ENCODE results near the gene MACROH2A1.
A peak's percentile ranks its signal among the peaks of the same experiment; 100 is the strongest.

The MACROH2A1 gene

DNA sequence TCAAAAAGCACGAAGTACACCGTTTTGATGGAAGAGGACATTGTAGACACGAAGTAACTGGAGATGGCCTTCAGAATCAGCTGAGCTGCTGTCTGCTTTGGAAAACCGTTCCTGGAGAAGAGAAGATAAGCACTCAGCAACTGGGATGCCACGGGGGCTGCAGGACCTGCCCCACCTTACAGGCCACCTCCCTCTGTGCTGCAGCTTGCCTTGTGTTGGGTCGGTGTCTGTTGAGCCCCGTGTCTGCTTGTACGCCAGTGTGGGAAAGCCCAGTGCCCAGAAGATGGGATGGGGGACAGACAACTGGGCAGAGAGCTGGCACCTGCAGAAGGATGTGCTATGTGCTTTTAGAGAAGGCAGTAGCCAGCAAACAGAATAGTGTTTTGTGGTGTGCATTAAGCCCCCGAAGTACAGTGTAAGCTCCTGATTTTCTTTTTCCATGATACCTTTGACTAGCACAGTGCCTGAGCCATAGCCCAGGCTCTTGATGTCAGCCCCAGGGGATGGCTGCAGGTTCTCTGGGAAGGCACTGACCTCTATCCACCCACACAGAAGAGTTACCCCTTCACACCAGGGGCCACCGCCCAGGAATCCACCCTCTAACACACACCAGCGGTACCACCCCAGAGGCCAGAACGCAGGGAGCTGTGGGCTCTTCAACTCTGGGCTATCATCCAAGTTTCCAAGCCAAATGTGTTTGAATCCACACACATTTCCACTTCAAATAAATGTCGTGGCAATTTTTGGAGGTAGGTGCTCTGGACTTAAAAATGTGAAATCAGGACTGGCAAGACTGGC, 63.8 kb downstream of the MACROH2A1 start:
- no peak for TF ChIP-seq Cebpa-rat (IDR thresholded peaks at IDR 0.05)

DNA sequence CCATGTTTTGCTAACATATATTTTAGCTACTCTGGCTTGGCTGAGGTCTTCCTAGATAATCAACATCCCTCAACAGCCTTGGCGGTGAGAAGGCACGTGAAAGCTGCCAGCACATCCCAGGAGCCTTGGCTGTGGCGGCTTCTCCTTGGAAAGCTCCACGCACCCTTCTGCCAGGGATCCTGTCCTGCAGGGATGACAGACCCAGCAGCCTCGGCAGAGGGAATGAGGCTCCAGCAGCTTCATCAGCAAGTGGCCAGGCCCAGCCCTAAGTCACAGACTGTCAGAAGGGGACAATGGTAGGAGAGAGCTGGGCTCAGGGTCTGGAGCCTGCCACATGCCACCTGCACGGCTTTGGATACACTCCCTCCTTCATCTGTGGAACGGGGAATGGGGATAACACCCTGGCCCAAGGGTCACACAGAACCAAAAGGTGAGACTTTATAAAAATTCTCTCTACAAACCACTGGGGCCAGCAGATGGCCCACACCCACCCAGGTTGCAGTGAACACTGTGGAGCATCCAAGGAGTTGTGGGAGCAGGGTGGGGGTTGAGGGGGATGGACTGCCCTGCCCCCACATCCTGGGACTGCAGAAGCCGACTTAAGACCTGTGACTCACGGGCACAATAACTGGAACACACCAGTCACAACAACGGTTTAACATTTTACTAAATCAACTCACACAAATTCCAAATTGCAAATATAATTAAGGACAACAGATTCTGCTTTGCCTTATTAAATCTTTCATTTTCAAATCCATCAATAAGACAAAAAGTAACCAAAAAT, 65.1 kb downstream of the MACROH2A1 start:
- no peak overlapping the region for H3K4me2 ChIP-seq
- no peak for TF ChIP-seq Cebpa-rat (IDR thresholded peaks at IDR 0.05)
- H3K9me3 ChIP-seq (replicated peaks in 1 of 11) = no peaks in the 10 kb centered on the region
- H3K27ac ChIP-seq = peak overlapping the region in 2 of 11 experiments; percentile 13 to 18; a peak in 2 of 22 replicates
- H3K36me3 ChIP-seq = peaks cover 80 to 95% (median 84%) of the 10 kb centered on the region in 11 experiments
- H3K4me1 ChIP-seq = peaks cover 0 to 12% (median 0%) of the 10 kb centered on the region in 10 experiments; a peak in 4 of 20 replicates
- no peak overlapping the region for H3K9ac ChIP-seq
- peaks cover 39 to 84% (median 71%) of the 10 kb centered on the region in 11 experiments; a peak in 21 of 22 replicates for H4K20me1 ChIP-seq
- H3K4me3 ChIP-seq = no peak overlapping the region
- no peaks in the 10 kb centered on the region for H3K27me3 ChIP-seq

More for the DNA sequence above, 63.8 kb downstream of the MACROH2A1 start:
- peaks cover 93 to 100% (median 97%) of the 10 kb centered on the region in 11 experiments for H3K36me3 ChIP-seq
- H3K27me3 ChIP-seq = no peaks in the 10 kb centered on the region
- peak overlapping the region in 3 of 11 experiments; percentile 2 to 19 (median 3); a peak in 2 of 22 replicates for H3K9ac ChIP-seq
- H3K9me3 ChIP-seq (replicated peaks in 1 of 11) = no peaks in the 10 kb centered on the region
- no peak overlapping the region for H3K4me2 ChIP-seq
- 0 out of 22 replicates have a peak overlapping the region, but pooled peaks of 1 of the 11 experiments have one; percentile 8 for H3K27ac ChIP-seq
- peaks cover 0 to 12% (median 0%) of the 10 kb centered on the region in 10 experiments; a peak in 4 of 20 replicates for H3K4me1 ChIP-seq
- no peak overlapping the region for H3K4me3 ChIP-seq
- H4K20me1 ChIP-seq = peaks cover 39 to 97% (median 84%) of the 10 kb centered on the region in 11 experiments; a peak in 21 of 22 replicates

DNA sequence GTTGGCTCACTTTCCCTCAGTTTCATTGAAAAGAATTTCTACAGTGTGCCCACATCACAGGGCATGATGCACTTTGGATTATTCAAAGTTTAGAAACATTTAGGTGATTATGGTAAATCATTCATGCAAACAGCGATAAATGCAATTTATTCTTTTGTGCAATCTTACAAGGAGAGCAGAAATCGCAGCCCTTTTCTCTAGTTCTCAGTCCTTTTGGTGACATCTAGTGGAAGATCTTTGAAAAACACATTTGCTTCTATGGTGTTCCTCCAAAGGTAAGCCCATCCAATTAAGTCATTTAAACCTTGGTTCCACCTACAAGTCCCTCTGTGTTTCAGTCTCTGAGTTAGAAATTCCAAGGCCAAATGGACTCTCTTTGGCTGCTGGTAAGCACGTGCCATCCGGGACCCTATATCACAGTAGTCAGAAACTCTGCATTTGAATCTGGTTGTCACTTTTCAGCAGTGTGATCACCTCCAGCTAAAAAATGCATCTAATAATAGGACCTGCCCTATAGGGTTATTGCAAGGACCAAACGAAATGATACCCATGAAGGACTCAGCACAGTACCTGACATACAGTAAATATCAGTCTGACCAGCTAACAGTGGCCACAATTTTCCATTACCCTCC, 66.4 kb downstream of the MACROH2A1 start:
- Histone ChIP-seq H3K9ac (no peak overlapping the region), H3K4me2 (no peak overlapping the region), H3K9me3 (replicated peaks in 1 of 11) (no peaks in the 10 kb centered on the region), H3K27me3 (no peaks in the 10 kb centered on the region), H3K4me1 (peaks cover 0 to 12% (median 0%) of the 10 kb centered on the region in 10 experiments; a peak in 4 of 20 replicates), H3K4me3 (no peak overlapping the region), H3K36me3 (peaks cover 67 to 83% (median 72%) of the 10 kb centered on the region in 11 experiments), H3K27ac (no peak overlapping the region), H4K20me1 (peaks cover 29 to 72% (median 59%) of the 10 kb centered on the region in 11 experiments; a peak in 20 of 22 replicates)
- no peak for TF ChIP-seq Cebpa-rat (IDR thresholded peaks at IDR 0.05)

DNA sequence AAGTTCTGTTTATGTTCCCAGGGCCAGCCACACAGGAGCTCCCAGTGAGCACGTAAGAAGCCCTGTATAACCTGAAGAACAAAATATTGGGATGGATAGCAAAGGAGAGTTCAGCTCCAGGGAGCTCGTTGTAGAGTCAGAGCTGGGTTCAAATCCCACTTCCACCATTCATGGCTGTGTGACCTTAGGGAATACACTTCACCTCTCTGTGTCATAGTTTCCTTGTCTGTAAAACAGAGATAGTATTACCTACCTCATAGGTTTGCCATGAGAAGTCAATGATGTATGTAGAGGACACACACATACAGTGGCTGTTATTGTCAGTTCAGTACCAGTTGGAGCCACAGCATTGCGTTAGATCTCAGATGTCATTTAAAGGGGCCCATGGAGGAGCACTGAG, 67.4 kb downstream of the MACROH2A1 start:
- Histone ChIP-seq H3K27ac (no peak overlapping the region; a peak in 2 of 22 replicates), H3K4me1 (peaks cover 0 to 12% (median 0%) of the 10 kb centered on the region in 10 experiments; a peak in 4 of 20 replicates), H3K36me3 (peaks cover 57 to 72% (median 61%) of the 10 kb centered on the region in 11 experiments), H3K9ac (no peak overlapping the region; a peak in 1 of 22 replicates), H4K20me1 (peaks cover 21 to 61% (median 48%) of the 10 kb centered on the region in 11 experiments; a peak in 19 of 22 replicates), H3K4me3 (no peak overlapping the region), H3K27me3 (no peaks in the 10 kb centered on the region), H3K4me2 (no peak overlapping the region), H3K9me3 (replicated peaks in 1 of 11) (no peaks in the 10 kb centered on the region)
- no peak for TF ChIP-seq Cebpa-rat (IDR thresholded peaks at IDR 0.05)

DNA sequence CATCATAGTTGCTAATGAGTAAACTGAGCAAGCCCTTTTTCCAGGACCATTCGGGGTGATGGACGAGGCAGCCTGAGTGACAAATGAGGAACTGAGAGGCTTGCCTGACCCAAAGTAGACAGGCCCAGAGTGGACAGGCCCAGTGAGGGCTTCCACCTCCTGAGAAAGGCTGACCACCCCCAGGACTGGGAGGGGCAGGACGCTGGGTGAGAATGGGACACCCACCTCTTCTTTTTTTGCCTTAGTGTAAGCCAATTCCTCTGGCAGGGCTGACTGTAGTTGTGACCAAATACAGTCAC, 68.3 kb downstream of the MACROH2A1 start:
- Histone ChIP-seq H4K20me1 (peaks cover 17 to 53% (median 40%) of the 10 kb centered on the region in 11 experiments; a peak in 19 of 22 replicates), H3K9ac (peak overlapping the region in 1 of 11 experiments; percentile 24; a peak in 2 of 22 replicates), H3K27me3 (no peaks in the 10 kb centered on the region), H3K36me3 (peaks cover 48 to 64% (median 53%) of the 10 kb centered on the region in 11 experiments), H3K9me3 (replicated peaks in 1 of 11) (no peaks in the 10 kb centered on the region), H3K4me3 (no peak overlapping the region), H3K4me2 (no peak overlapping the region), H3K27ac (peak overlapping the region in 1 of 11 experiments; percentile 28; a peak in 2 of 22 replicates), H3K4me1 (peaks cover 0 to 12% (median 0%) of the 10 kb centered on the region in 10 experiments; a peak in 4 of 20 replicates)
- TF ChIP-seq Cebpa-rat (IDR thresholded peaks at IDR 0.05) = no peak

DNA sequence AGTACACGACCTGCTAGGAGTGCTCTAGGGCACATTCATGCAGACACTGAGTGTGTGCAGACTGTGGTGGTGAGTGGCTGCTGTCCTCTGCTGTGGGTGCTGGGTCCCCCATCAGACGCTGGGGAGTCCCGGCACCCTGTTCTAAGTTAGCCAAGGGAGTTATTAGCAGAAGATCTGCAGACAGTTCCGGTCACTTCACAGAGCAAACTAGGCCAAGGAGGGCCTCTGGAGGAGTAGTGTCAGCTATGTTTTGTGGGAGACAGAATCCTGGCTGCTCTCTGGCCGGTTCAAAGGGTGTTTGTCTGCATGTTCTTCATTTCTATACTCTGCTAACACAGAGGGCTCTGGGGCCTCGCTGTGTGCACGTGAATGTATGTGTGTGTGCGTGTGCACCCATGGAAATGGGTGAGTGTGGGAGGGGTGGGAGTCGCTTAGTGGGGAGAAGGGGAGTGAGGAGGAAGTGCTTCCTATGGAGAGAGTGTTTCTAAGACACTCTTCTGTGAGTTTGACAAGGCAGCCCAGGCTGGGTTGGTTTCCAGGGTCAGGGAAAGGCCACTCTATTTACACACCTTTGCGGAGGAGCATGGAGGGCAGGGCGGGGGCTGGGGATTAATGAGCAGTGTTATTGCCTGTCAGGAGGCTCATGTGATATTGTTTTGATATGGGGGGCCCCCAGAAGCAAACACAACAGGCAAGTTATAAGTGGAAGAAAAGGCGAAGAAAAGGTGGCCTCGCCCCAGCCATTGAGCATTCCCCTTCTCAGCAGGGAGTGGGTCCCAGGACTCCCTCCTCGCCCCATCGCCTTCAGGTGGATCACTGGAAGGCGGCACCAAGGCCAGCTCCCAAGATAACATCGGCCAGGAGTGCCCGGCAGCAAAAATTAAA, 68.9 kb downstream of the MACROH2A1 start:
- H4K20me1 ChIP-seq = peaks cover 11 to 47% (median 34%) of the 10 kb centered on the region in 11 experiments; a peak in 18 of 22 replicates
- H3K27ac ChIP-seq = peak overlapping the region in 1 of 11 experiments; percentile 29; a peak in 3 of 22 replicates
- no peak overlapping the region for H3K4me3 ChIP-seq

DNA sequence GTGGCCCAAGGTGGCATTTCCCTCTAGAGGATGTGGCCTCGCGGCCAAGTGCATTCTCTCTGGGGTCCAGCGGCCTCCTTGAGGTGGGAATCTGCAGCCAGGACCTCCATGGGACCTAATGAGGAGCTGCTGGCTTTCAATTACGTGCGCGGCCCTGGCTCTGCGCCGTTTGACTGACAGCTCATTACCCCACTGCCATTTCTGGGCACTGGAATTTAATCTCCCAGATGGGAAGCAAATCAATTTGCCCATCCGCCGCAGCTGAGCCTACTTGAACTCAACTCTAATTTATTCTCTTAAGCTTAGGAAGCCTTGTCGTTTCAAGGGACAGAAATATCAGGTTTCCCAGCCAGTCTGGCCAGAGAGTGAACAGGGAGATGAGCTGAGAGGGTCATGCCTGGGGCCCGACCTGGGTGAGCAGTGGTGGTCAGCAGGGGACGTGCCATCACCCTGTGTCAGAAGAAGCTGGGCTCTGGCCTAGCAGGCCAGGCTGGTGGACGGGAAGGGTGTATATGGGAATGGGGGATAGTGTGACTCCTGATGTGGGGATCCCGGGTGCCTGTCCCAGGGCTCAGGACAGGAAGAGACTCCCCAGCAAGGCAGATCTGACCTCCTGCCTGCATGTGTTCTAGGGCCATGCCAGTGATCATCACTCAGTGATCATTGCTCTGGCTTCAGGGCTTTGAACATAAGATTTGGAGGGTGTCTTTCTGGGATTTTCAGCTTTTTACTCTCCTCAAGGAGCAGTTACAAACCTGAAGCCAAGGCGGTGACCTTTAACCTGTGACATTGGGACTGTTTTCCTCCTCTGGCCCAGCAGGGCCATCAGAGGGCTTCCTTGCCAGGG, 69.7 kb downstream of the MACROH2A1 start:
- H3K4me1 ChIP-seq = peaks cover 0 to 12% (median 0%) of the 10 kb centered on the region in 10 experiments; a peak in 4 of 20 replicates
- H3K36me3 ChIP-seq = peaks cover 34 to 49% (median 38%) of the 10 kb centered on the region in 11 experiments
- peak overlapping the region in 1 of 11 experiments; percentile 29; a peak in 2 of 22 replicates for H3K27ac ChIP-seq
- H3K9ac ChIP-seq = no peak overlapping the region
- H3K9me3 ChIP-seq (replicated peaks in 1 of 11) = no peaks in the 10 kb centered on the region
- H3K27me3 ChIP-seq = no peaks in the 10 kb centered on the region
- TF ChIP-seq Cebpa-rat (IDR thresholded peaks at IDR 0.05) = no peak
- peaks cover 2 to 38% (median 25%) of the 10 kb centered on the region in 11 experiments; a peak in 17 of 22 replicates for H4K20me1 ChIP-seq
- no peak overlapping the region for H3K4me3 ChIP-seq
- no peak overlapping the region for H3K4me2 ChIP-seq

More for the DNA sequence above, 68.9 kb downstream of the MACROH2A1 start:
- H3K36me3 ChIP-seq = peaks cover 42 to 58% (median 47%) of the 10 kb centered on the region in 11 experiments
- H3K27me3 ChIP-seq = no peaks in the 10 kb centered on the region
- peaks cover 0 to 12% (median 0%) of the 10 kb centered on the region in 10 experiments; a peak in 4 of 20 replicates for H3K4me1 ChIP-seq
- H3K9me3 ChIP-seq (replicated peaks in 1 of 11) = no peaks in the 10 kb centered on the region
- peak overlapping the region in 1 of 11 experiments; percentile 24; a peak in 1 of 22 replicates for H3K9ac ChIP-seq
- TF ChIP-seq Cebpa-rat (IDR thresholded peaks at IDR 0.05) = no peak
- H3K4me2 ChIP-seq = no peak overlapping the region

All from BLaER1 treated with 17β-estradiol and CSF1 and Interleukin-3, amounts not matched to agents 10 nM and 100 nM (cell line).